GM13976 (cell line): ENCODE measurements around the gene TAC4.

Experiments used
- DNase-seq: peaks from one replicate; pipeline ENCODE4 v3.0.0; 2012; ENCODE audit warnings: low spot score
- CTCF ChIP-seq: IDR thresholded peaks from 2 replicates; pipeline ENCODE4 v1.5.1; 2012; ENCODE audit warnings: borderline replicate concordance, mild to moderate bottlenecking; ENCODE audit not compliant: insufficient read depth; ENCODE audit errors: extremely low read depth, missing control alignments, control extremely low read depth
- in situ Hi-C: fragments of 300-500 bp; cut with MboI; formaldehyde crosslinking; loops from one replicate; pipeline ENCODE4 v1.12.0; 2022; ENCODE audit warnings: low sequenced_read_pairs, mixed read lengths, inconsistent platforms; ENCODE audit not compliant: unreplicated experiment

The TAC4 gene

GRCh38 chr17:49788478-49789242 lies 59.2 kb downstream of the TAC4 start, which contains the start of gene KAT7:
Gene KAT7, plus strand, starts transcription at chr17:49788681. Its CDS starts 154 bp downstream, at chr17:49788835.
- peak; percentile 16 for TF ChIP-seq CTCF
- peak; percentile 97 for DNase-seq
- in situ Hi-C loops, result loop anchor here (10.0 kb wide), 1 partner anchor 84 kb away; the partner anchor contains the start of gene SLC35B1
